ENCODE measurements around the gene AKNAD1.

DNA sequence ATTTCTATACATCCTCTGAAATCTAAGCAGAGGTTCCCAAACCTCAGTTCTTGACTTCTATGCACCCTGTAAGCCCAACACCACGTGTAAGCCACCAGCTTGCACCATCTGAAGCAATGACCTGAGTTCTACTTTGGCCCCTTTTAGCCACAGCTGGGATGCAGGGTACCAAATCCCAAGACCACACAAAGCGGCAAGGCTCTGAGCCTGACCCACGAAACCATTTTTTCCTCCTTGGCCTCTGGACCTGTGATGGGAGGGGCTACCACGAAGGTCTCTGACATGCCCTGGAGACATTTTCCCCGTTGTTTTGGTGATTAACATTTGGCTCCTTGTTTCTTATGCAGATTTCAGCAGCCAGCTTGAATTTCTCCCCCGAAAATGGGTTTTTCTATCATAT is 71.6 kb downstream of the AKNAD1 start:
- TF ChIP-seq, protein P1, sequence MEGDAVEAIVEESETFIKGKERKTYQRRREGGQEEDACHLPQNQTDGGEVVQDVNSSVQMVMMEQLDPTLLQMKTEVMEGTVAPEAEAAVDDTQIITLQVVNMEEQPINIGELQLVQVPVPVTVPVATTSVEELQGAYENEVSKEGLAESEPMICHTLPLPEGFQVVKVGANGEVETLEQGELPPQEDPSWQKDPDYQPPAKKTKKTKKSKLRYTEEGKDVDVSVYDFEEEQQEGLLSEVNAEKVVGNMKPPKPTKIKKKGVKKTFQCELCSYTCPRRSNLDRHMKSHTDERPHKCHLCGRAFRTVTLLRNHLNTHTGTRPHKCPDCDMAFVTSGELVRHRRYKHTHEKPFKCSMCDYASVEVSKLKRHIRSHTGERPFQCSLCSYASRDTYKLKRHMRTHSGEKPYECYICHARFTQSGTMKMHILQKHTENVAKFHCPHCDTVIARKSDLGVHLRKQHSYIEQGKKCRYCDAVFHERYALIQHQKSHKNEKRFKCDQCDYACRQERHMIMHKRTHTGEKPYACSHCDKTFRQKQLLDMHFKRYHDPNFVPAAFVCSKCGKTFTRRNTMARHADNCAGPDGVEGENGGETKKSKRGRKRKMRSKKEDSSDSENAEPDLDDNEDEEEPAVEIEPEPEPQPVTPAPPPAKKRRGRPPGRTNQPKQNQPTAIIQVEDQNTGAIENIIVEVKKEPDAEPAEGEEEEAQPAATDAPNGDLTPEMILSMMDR (IDR thresholded peaks at IDR 0.05), result no peak
- no peak for TF ChIP-seq POLR2AphosphoS5 (IDR thresholded peaks at IDR 0.05)
